GM21526 (cell line): ENCODE data around the gene HDAC4.

Source experiments
- ATAC-seq: cut with Tn5 transposase; IDR thresholded peaks from one replicate; pipeline ENCODE4 v1.9.1; 2021; ENCODE audit warnings: moderate library complexity; ENCODE audit not compliant: unreplicated experiment, low FRiP score

HDAC4 gene

GRCh38 chr2:239137898-239138283, 262.9 kb downstream of the HDAC4 start:
- no peak for ATAC-seq

- ATAC-seq: no peak
These were observed 263.5 kb downstream of the HDAC4 start for GRCh38 chr2:239137165-239137897.

- no peak for ATAC-seq
These were observed 264.1 kb downstream of the HDAC4 start for GRCh38 chr2:239136762-239137161.

GRCh38 chr2:239136203-239136602, 264.6 kb downstream of the HDAC4 start:
- no peak for ATAC-seq

GRCh38 chr2:239135531-239135930, 265.3 kb downstream of the HDAC4 start:
- no peak for ATAC-seq

GRCh38 chr2:239133945-239134570, 266.8 kb downstream of the HDAC4 start:
- no peak for ATAC-seq

- no peak for ATAC-seq
These were observed 268.0 kb downstream of the HDAC4 start for GRCh38 chr2:239132786-239133185.

GRCh38 chr2:239132156-239132709, 268.6 kb downstream of the HDAC4 start:
- ATAC-seq: no peak

- ATAC-seq: no peak
These were observed 269.3 kb downstream of the HDAC4 start for GRCh38 chr2:239131521-239131920.

- ATAC-seq: no peak
These were observed 270.0 kb downstream of the HDAC4 start for GRCh38 chr2:239130786-239131325.

- ATAC-seq: no peak
These were observed 270.8 kb downstream of the HDAC4 start for GRCh38 chr2:239130041-239130440.

- ATAC-seq: no peak
These were observed 271.5 kb downstream of the HDAC4 start for GRCh38 chr2:239129147-239129920.

- ATAC-seq: no peak
These were observed 272.1 kb downstream of the HDAC4 start for GRCh38 chr2:239128706-239129105.

GRCh38 chr2:239127513-239127912, 273.3 kb downstream of the HDAC4 start:
- ATAC-seq: no peak

- no peak for ATAC-seq
These were observed 274.8 kb downstream of the HDAC4 start for GRCh38 chr2:239125726-239126675.

- ATAC-seq: no peak
These were observed 276.5 kb downstream of the HDAC4 start for GRCh38 chr2:239124152-239124899.

- no peak for ATAC-seq
These were observed 278.3 kb downstream of the HDAC4 start for GRCh38 chr2:239122421-239123110.

GRCh38 chr2:239121600-239122012, 279.2 kb downstream of the HDAC4 start:
- no peak for ATAC-seq

- ATAC-seq: no peak
These were observed 280.2 kb downstream of the HDAC4 start for GRCh38 chr2:239120664-239121063.
